Measurements from ENCODE around the gene OPCML.

GRCh38 chr11:132504501-132505041 lies 1027.7 kb downstream of the OPCML start:
- TF ChIP-seq CTCF (IDR thresholded peaks at IDR 0.05), result no peak
- TF ChIP-seq POLR2A (IDR thresholded peaks at IDR 0.05), result no peak
